ENCODE data around the gene FNDC10. TPM values are rescaled to one million over a fixed set of nuclear protein-coding genes. Genes with fewer than 3 reads are reported as not detected.

Gene FNDC10
- total and polyA plus RNA-seq, 9 of the 15 experiments (the other 6 are each of a cell fraction or from before 2014, with no cell fraction given) = 0.08 to 6.3 (median 1.6) TPM

GRCh38 chr1:1593834-1594601 is 5.9 kb downstream of the FNDC10 start:
- H2AFZ ChIP-seq (ENCODE audit: low read depth, low read length) = peak overlapping the region; percentile 44; the same call in 1 of the 2 replicates
- intact Hi-C loops (cut with micrococcal nuclease) (no loop called here), in situ Hi-C loops (cut with MboI) (no loop called here)
- H3K9me1 ChIP-seq (ENCODE audit: control insufficient read depth, insufficient read depth, low read length) = no peaks in the 10 kb centered on the region
- H3K79me2 ChIP-seq (ENCODE audit: control insufficient read depth, insufficient read depth, low read length) = no peaks in the 10 kb centered on the region
- no peaks in the 10 kb centered on the region; the same call in 1 of the 2 replicates for H4K20me1 ChIP-seq (replicated peaks; ENCODE audit: control insufficient read depth, insufficient read depth, low read length)
- no peak overlapping the region for H3K27ac ChIP-seq (ENCODE audit: extremely low read depth, low read depth, low read length)
- no TSS peak for BruUV-seq (replicated peaks)
- H3K4me2 ChIP-seq (ENCODE audit: insufficient read depth, low read length) = no peak overlapping the region
- ChIA-PET POLR2A (interaction anchor here (0.7 kb wide), 1 partner anchor 442 kb away, joined by 3 read pairs; no protein-coding TSS in a partner anchor), CTCF (ENCODE audit: low intra/inter-chr PET ratio) (no interaction called here)
- peak; percentile 9; the same call in 2 of the 3 replicates for ATAC-seq
- no peaks in the 10 kb centered on the region for H3K36me3 ChIP-seq (ENCODE audit: control insufficient read depth, insufficient read depth, low read length)
- H3K4me1 ChIP-seq (replicated peaks in 1 of 2; ENCODE audit: control insufficient read depth in 2 of 2, insufficient read depth in 2 of 2, low read length in 2 of 2) = peaks cover 11 to 39% of the 10 kb centered on the region in 2 experiments; a peak in 4 of 5 replicates
- no peaks in the 10 kb centered on the region for H3K27me3 ChIP-seq (ENCODE audit: control insufficient read depth in 2 of 2, insufficient read depth in 2 of 2, low read length in 2 of 2)
- no peak for FAIRE-seq
- H3K4me3 ChIP-seq = no peak overlapping the region
- peak overlapping the region in 1 of 2 experiments; percentile 76; a peak in 2 of 4 replicates for H3K9ac ChIP-seq (ENCODE audit: insufficient read depth in 1 of 2, low read depth in 2 of 2, low read length in 2 of 2)
- DNase-seq (ENCODE audit: extremely low read depth in 1 of 4, low spot score in 3 of 4) = no peak
- 47% methylated on average over 20 of the region's 24 CpGs for WGBS (ENCODE audit: insufficient coverage, low coverage, missing lambda C conversion rate)
- peaks cover 2% of the 10 kb centered on the region; the same call in 1 of the 2 replicates for H3K9me3 ChIP-seq (replicated peaks; ENCODE audit: control insufficient read depth, insufficient read depth, low read depth, low read length)
- no peak for TF ChIP-seq ZNF3 (CRISPR knock-in tag; IDR thresholded peaks at IDR 0.05)
- no peak for TF ChIP-seq ETV6 (IDR thresholded peaks at IDR 0.05; ENCODE audit: borderline replicate concordance in 1 of 2, low read depth in 2 of 2, low read length in 1 of 2)
- no peak for TF ChIP-seq ETV6 (CRISPR knock-in tag; IDR thresholded peaks at IDR 0.05; ENCODE audit: borderline replicate concordance)
- TF ChIP-seq ZNF232 (CRISPR knock-in tag; IDR thresholded peaks at IDR 0.05) = no peak
- TF ChIP-seq, protein P1, sequence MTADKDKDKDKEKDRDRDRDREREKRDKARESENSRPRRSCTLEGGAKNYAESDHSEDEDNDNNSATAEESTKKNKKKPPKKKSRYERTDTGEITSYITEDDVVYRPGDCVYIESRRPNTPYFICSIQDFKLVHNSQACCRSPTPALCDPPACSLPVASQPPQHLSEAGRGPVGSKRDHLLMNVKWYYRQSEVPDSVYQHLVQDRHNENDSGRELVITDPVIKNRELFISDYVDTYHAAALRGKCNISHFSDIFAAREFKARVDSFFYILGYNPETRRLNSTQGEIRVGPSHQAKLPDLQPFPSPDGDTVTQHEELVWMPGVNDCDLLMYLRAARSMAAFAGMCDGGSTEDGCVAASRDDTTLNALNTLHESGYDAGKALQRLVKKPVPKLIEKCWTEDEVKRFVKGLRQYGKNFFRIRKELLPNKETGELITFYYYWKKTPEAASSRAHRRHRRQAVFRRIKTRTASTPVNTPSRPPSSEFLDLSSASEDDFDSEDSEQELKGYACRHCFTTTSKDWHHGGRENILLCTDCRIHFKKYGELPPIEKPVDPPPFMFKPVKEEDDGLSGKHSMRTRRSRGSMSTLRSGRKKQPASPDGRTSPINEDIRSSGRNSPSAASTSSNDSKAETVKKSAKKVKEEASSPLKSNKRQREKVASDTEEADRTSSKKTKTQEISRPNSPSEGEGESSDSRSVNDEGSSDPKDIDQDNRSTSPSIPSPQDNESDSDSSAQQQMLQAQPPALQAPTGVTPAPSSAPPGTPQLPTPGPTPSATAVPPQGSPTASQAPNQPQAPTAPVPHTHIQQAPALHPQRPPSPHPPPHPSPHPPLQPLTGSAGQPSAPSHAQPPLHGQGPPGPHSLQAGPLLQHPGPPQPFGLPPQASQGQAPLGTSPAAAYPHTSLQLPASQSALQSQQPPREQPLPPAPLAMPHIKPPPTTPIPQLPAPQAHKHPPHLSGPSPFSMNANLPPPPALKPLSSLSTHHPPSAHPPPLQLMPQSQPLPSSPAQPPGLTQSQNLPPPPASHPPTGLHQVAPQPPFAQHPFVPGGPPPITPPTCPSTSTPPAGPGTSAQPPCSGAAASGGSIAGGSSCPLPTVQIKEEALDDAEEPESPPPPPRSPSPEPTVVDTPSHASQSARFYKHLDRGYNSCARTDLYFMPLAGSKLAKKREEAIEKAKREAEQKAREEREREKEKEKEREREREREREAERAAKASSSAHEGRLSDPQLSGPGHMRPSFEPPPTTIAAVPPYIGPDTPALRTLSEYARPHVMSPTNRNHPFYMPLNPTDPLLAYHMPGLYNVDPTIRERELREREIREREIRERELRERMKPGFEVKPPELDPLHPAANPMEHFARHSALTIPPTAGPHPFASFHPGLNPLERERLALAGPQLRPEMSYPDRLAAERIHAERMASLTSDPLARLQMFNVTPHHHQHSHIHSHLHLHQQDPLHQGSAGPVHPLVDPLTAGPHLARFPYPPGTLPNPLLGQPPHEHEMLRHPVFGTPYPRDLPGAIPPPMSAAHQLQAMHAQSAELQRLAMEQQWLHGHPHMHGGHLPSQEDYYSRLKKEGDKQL (CRISPR knock-in tag; IDR thresholded peaks at IDR 0.05; ENCODE audit: borderline replicate concordance) = no peak
- TF ChIP-seq ZNF407 (IDR thresholded peaks at IDR 0.05; ENCODE audit: low read depth) = no peak

All from K562 (cell line).